8988T (cell line): Measurements from ENCODE around the gene IFRD1.
"Not testable (repeated sequence)": the region's sequence is repeated elsewhere in the genome, so short reads cannot be mapped to it uniquely, and the experiment has no call there.

Experiments used
- DNase-seq: peaks from one replicate; pipeline ENCODE4 v3.0.0; 2011

The IFRD1 gene

DNA sequence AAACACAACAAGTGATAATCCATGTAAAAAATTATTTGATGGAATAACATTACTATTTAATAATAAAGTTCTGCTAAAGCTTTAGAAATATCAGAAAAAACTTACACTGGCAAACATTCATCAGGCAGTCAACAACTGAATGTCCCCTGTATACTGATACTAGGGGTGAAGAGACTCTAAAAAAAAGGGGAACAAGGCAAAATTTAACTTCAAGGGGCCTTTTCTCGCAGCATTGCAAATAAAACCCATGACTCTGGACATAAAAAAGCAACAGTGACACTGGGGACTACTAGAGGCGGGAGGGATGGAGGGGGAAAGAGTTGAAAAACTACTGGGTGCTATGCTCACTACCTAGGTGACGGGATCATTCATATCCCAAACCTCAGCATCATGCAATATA lies 5.8 kb upstream of the IFRD1 start:
- DNase-seq = no peak

DNA sequence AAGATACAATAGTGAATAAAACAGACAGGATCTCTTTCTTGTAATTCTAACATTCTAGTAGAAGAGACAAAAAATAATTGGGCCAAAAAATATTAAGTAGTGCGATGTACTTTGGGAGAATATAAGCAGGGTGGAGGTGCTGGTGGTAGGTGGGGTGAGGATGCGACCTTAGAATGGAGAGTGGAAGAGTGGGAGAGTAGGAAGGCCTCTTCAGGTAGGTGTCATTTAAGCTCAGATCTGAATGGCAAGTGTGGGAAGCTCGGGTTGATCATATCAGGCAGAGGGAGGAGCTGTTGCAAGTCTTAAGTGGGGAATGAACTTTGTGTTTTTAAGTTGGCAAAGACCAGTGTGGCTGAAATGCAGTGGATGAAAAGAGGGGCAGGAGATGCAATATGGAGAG lies 3.8 kb upstream of the IFRD1 start:
- DNase-seq = no peak

DNA sequence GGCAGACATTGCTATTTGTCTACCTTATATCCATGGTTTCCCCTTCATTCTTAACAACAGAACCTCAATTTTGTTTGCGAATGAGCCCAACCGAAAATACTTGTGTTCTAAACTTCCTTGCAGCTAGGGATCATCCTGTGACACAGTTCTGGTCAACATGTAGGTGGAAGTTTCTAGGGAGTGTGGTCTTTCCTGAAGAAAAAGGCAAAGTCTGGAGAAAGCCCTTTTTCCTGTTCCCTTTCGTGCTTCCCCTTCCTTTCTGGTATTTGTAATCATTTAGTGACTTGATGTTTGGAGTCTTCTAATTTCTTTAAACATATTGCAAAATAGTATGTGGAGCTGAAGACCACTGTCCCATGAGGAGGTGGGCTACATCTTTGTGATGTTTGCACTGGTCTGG lies 2.9 kb upstream of the IFRD1 start:
- DNase-seq = no peak

DNA sequence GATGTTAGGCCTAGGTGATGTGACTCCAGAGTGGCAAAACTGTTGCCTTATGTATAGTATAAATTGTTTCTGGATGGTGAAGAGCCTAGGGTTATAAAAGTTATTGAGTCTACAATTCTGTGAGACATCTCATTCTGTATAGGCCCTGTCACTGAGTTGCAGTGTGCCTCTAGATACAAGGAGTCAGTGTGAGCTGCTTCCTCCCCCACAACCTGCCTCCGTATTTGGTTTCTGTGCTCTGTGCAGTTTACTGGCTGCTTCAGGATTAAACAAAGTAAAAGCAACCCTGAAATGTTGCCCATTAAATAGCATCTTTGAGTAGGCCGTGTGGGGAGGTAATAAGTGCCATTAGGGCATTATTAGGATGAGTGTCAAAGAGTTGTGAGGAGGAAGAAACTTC lies 1.9 kb upstream of the IFRD1 start:
- DNase-seq = no peak

DNA sequence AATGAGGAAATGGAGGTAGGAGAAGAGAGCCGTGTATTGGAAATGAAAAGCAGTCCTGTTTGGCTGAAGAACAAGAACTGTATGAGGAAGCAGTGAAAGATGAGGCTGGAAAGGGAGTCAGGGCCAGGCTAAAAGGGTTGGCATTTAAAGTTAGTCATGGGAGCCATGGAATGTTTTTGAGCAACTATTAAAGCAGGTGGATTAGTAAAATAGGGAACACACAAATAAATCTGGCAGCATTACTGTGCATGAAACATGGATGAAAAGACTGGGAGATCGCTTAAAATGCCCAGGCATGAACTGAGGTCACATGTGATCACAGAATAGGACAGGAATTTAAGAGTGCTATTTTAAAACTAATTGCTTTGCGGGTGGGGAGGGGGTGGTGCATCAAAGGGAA lies 1.4 kb upstream of the IFRD1 start:
- DNase-seq = no peak

DNA sequence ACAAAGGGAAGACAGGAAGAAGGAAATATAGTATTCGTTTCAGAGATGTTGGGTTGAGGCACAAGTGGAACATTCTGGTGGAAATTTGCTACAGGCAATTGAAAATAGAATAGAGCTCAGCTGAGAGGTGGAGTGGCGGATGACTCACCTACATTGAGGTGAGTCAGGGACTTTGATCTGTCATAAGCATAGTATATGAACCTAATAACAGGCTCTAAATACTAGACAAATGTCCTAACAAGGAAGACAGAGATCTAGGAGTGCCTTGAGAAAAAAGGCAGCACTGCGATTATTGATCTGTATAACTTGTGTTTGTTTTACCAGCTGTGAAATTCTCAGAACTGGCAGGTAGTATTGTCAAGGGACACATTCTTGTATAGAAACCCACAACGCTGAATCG lies 907 bp upstream of the IFRD1 start:
- no peak for DNase-seq

DNA sequence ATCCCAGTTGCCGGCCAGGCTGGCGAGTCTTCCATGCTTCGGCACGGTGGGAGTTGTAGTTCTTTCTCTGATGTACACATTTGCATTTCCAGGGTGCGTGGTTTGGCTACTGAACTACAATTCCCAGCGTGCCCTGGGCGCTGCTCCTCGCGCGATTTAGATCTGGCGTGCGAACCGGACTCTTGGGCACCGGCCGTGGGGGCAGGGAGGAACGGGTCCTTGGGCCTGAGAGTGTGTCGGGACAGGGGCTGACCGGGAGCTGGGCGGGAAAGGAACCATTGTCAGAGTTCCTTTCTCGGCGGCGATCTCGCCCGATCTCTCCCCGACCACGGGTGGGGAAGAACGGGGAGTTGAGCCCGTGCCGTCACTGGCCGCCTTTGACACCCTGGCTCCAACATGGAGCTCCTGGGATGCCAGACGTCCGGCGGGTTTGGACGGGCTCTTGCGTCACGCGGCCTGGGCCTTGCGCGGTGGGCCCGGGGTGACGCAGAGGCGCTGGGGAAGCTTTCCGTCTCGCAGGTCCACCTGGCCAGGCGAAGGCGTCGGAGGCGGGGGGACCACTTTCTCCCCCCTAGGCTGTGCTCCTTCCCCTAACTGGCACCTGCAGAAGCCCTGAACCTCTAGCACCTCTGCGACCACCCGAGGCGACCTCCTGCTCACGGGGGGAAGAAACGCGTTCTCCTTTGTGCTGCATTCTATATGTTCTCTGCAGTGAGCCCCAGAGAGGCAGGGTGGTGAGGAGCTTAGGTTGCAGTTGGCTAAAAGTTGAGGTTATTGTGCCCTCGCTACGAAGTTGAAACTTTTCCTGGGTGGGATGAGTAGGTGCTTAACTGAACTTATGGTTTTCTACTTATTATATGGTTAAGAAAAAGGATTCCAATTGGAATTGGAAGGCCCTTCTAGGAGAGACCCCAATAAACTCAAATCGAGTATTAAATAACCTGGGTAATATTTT lies 824 bp downstream of the IFRD1 start:
- peak; percentile 35 for DNase-seq

DNA sequence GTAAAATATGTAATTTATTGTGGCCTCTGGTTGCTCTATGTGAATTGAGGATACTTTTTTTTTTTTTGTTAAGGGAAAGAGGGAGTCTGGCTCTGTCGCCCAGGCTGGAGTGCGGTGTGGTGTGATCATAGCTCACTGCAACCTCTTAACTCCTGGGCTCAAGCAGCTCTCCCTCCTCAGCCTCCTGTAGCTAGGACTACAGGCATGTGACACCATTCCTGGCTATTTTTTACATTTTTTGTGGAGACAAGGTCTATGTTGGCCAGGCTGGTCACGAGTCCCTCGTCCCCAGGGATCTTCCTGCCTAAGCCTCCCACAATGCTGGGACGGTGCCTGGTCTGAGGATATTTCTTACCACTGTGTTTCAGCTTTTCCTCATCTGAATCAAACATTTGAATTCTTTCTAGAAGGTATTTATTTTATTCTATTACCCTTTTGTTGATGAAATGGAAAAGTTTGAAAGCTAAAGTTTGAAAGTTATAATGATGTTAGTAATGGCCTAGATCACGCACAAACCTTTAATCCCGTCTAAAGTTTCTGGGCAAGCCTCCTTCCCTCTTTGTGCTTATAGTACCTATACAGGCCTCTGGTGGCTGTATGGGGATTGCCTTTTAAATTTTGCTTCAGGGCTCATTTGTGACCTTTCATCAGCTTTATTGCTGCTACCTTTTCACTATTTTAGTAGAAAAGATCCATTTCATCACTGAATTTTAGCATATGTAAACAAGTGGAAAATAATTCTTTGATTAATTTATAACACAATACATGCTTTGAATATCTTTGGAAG lies 2.0 kb downstream of the IFRD1 start:
- no peak for DNase-seq

DNA sequence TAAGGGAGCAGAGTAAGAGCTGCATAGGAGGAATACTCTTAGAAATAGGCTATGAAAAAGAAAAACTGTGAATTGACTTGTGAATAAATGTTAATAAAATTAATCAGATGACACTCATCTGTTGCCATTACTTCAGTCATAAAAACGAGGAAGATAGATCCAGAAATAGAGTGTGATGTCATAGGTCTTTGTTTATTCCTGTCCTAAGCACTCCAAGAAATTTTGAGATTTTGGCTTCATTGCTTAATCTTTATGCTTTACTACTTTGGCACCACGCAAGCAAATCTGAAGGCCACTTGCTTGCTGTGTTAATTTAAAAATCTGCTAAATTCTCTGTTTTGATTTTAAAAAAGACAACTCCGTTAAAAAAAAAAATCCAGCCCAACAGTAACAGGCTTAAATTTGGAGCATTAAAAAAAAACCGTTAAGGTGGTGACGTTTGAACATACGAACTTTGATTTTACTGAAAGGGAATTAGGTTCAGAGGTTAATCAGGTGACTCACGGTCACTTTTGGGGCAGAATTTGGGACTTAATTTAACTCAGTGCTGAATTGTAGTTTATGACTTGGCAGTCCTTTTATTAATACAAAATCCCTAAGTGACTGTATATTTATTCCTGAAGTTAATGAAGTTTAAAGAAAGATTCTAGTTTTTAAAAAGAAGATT lies 3.4 kb downstream of the IFRD1 start:
- DNase-seq = no peak

DNA sequence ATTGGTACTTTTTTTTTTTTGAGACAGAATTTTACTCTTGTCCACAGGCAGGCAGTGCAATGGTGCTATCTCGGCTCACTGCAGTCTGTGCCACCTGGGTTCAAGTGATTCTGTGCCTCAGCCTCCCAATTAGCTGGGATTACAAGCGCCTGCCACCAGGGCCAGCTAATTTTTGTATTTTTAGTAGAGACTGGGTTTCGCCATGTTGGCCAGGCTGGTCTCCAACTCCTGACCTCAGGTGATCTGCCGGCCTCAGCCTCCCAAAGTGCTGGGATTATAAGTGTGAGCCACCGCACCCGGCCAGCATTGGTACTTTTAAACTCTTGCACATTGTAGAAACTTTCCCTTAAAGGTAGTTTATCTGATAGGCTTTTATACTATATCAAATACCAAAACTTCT lies 3.9 kb downstream of the IFRD1 start:
- DNase-seq = not testable (repeated sequence)

DNA sequence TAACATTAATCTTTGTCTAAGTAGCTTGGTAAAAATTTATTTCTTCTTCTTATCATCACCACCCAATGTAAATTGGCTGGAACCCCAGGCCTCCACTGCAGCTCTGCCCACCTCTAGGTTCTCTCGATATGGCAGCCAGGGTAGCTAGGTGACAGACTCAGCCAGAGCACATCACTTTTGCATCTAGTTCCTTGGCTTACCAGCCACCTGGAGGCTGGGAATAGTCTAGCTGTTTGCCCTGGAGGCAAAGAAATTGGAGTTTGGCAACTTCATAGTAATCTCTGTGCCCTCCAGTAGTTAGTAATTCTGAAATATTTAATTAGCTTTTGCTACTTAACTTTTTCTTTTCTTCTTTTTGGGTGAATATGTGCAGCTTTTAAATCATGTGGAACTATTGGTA lies 9.4 kb downstream of the IFRD1 start:
- no peak for DNase-seq

DNA sequence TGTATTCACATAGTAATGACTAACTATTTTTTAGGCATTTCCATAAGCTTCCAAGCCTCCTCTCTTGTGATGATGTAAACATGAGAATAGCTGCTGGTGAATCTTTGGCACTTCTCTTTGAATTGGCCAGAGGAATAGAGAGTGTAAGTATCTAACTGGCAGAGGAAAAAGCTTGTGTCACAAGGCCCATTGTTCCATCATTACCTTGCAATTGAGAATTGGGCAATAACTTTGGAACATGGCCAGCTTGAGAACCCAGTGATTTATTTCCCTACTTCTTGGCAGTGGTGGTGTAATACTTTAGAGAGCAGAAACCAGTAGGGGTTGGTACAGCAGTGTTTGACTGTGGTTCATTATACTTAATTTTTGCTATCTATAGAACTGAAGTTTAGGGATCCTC lies 12.0 kb downstream of the IFRD1 start:
- no peak for DNase-seq

DNA sequence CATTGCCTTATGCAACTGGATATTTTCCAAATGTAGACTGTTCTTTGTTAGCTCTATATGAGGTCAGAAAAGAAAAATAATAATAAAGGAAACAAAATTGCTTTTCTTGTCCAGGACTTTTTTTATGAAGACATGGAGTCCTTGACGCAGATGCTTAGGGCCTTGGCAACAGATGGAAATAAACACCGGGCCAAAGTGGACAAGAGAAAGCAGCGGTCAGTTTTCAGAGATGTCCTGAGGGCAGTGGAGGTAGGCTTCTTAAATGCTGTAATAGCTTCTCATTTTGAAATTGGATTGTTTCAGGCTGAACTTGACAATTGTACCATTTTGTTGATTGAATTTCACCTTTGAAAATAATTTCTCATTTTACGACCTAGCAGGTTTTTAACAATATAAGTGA lies 17.6 kb downstream of the IFRD1 start:
- no peak for DNase-seq

DNA sequence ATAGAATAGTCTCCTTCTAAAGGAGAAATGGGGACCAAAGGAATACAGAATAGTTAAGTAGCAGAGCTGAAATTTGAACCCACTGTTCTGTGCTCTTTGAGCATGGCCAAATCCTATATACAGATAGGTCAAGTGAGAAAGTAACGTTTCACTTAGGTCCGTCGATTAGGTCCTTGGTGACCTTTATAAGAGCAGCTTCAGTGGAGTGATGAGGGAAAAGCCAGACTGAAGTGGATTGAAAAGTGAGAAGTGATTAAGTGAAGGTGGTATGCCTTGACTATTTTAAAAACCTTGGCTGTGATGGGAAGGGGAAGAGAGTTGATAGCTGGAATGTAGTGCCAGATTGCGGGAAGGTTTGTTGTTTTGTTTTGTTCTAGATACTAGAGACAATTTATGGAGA lies 19.9 kb downstream of the IFRD1 start:
- DNase-seq = no peak

DNA sequence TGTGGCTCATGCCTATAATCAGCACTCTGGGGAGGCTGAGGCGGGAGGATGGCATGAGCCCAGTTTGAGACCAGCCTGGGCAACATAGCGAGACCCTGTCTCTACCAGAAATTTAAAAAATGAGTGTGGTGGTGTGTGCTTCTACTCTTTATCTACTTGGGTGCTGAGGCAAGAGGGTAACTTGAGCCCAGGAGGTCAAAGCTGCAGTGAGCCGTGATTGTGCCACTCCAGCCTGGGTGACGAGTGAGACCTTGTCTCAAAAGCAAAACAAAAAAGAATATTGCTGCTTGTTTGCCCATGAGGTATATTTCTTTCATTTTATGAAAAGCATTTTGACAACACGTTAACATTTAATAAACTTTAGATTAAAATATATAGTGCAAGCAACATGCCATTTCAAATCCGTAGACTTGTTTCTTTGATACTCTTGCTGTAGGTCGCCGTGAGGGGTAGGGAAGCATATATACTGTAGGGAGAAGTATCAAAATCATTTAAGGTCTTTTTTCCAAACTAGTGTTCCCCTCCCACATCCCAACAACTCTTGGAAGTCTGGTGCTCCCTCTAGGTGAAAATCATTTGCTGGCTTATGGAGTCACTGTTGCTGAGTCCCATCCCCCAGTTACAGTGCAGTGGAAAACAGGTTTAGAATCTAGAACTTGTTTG lies 26.3 kb downstream of the IFRD1 start:
- DNase-seq = no peak

DNA sequence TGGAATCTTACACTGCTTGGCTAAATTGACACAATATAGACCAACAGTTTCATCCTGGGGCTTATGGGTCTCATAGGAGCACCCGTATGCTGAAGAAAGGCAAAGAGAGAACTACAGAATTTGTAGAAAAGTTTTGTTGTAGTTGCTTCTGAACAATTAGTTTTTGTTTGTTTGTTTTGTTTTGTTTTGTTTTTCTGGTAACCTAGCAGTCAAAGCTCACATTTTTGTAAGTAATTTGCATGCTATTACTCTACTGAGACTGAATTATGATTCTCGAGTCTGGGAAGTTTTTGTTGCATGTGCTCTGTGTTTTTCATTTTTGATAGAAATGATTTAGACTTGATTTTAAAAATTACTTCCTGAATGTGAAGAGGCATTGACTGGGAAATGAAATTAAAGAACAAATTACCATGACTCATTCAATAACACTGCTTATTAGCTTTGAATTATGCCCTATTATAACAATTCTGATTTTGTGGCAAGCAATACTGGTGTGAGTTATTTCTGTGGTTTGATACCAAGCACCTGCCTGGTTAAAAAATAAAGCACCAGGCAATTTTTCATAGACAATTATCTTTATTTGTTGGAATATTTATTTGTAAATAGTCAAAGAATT lies 31.0 kb downstream of the IFRD1 start:
- DNase-seq = no peak

DNA sequence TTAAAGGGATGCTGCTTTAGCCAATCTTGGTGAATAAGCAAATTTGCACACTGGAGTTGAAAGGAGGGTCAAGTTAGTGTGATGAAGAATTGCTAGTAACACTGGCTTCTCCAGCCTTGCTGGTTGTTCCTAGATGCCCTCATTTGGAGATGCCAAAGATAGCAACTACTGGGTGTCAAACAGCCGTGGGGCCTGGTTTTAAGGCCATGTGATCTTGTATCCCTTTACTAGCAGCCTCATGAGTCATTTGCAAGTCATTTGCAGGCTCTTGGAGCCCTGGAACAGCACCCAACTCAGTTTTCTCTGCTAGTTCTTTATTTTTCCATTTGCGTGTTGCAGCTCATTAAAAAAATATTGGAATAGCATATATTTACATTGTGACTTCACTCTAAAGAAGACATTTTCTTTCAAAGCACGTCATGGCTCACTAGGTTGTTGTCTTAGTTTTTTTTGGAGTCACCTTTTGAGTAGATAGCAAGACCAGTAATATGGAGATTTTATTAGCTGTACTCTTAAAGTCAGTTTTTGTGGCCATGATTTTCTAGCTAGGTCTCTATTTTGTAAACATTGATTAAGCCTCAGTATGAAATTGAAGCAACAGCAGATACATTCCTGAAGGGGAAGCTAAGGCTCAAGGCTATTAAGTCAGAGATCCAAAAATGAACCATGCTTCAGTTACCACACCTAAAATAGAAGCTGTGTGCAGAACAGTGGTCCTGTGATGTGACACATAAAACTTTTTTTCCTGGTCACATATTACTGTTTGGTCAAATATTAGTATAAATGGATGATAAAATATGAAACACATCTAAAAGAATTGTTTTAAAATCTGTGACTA lies 31.8 kb downstream of the IFRD1 start:
- DNase-seq = no peak

DNA sequence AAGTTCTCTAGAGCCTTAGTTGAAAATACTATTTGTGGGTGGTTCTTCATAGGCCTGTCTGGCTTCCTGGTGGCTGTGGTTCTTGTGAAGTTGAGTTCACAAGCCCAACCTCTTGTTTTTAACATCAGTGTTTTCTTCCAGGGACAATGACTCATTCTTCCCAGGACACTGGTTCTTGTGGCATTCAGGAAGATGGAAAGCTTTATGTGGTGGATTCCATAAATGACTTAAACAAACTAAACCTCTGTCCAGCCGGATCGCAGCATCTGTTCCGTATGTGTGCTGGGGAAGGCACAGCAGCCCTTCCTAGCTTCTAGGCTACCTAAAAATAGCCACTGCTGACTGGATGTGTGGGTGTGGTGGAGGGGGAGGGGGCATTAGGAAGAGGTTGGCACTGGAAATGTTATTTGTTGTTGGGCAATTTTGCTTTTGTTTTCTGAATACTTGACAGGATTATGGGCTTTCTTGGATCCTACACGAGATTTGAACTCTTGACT lies 34.5 kb downstream of the IFRD1 start:
- DNase-seq = no peak

DNA sequence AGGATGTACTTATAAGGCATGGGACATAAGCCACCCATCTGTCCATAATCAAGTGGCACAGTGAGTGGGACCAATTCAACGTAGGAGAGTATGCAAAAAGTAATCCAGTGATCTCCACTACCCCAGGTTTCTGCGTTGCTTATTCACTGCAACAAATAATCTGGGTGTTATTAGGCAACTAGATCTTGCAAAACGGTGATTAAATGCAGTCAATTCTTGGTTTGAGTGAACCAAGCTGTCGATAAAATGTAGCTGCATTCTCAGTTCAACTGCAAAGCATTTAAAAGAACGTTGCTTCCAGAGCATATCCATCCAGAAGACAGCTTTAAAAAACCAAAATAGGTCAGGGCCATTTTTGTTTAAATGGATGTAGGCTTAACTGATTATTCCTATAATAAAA lies 35.5 kb downstream of the IFRD1 start:
- no peak for DNase-seq

DNA sequence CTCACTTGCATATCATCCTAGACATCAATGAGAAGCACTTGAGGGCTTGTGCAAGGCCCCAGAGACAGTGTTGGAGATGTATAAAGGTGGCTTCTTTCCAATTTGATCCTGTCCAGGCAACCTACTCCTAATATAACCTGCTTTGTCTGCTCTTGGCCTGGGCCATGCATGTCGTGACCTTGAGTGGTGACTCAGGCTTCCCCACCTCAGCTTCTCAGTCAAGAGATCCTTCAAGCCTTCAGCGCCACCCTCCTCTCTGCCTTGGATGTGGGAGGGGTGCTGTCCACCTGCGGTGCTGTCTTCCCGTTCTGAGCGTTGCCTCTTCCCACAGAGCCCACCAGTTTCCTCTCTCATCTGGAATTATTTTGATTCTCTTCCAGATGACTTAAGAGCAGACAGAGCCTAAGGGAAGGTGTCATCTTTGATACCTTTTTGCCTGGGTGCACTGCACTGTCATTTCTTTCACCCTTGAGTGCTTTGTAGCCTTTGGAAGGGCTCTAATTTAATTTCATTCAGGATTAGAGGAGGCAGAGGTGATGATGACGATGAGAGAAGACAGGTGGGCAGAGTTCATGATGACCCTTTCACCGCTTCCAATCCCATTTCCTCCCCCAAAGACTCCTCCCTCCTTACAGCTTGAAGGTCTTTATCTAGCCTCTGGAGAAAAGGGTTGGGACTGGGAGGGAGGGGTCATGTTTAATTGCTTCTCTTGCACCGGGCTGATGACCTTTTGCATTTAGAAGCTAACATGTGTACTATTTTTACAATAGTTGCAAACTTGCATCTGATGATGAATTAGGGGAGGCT lies 37.4 kb downstream of the IFRD1 start:
- DNase-seq = no peak

DNA sequence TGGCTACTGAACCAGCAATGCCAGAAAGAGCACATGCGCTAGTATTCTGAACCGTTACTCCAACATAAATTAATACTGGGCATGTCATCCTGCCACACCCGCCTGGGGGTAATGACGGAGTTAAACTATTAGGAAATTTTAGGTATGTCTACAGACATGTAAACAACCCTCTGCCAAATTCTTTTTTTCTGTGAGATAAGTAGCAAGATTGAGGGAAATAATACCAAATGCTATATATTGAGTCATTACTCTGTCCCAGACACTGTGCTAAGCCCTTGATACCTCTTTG lies 37.9 kb downstream of the IFRD1 start:
- DNase-seq = no peak
